HepG2 (cell line): ENCODE measurements around the gene FOXK2. TPM values are rescaled to one million over a fixed set of nuclear protein-coding genes. Genes with fewer than 3 reads are reported as not detected.

Experiments used
- AGO2 ChIP-seq: fragments of 200-400 bp; formaldehyde crosslinking; optimal IDR thresholded peaks from 2 replicates; pipeline ENCODE3; 2017; ENCODE audit warnings: mild to moderate bottlenecking, low read depth, low read length, moderate library complexity
- HMGA1 ChIP-seq: sonication (generic); formaldehyde crosslinking; conservative IDR thresholded peaks from 2 replicates; pipeline ENCODE4 v1.4.0; 2020; ENCODE audit warnings: missing genetic modification reagents
- RAD51 ChIP-seq: fragments of 450-650 bp; IDR thresholded peaks from 2 replicates; pipeline ENCODE4 v1.6.1; 2016; ENCODE audit warnings: borderline replicate concordance
- RBAK ChIP-seq: sonication (generic); formaldehyde crosslinking; IDR thresholded peaks from 2 replicates; pipeline ENCODE4 v1.5.1; 2020; ENCODE audit warnings: mild to moderate bottlenecking, missing genetic modification reagents
- SRY ChIP-seq: sonication (generic); formaldehyde crosslinking; IDR thresholded peaks from 2 replicates; pipeline ENCODE4 v1.8.0; 2022; ENCODE audit warnings: mild to moderate bottlenecking, missing genetic modification reagents
- WIZ ChIP-seq: sonication (generic); formaldehyde crosslinking; IDR thresholded peaks from 2 replicates; pipeline ENCODE4 v1.5.1; 2020; ENCODE audit warnings: mild to moderate bottlenecking, missing genetic modification reagents
- ZKSCAN8 ChIP-seq: IDR thresholded peaks from 2 replicates; pipeline ENCODE4 v1.6.1; 2016; ENCODE audit warnings: borderline replicate concordance, missing genetic modification reagents, missing compliant biosample characterization
- ZMYM4 ChIP-seq: sonication (generic); formaldehyde crosslinking; IDR thresholded peaks from 2 replicates; pipeline ENCODE4 v1.8.1; 2023; ENCODE audit warnings: mild to moderate bottlenecking, missing genetic modification reagents
- ZNF143 ChIP-seq: sonication (generic); formaldehyde crosslinking; IDR thresholded peaks from 2 replicates; pipeline ENCODE4 v1.4.0; 2020; ENCODE audit warnings: missing genetic modification reagents
- ZNF333 ChIP-seq: sonication (generic); formaldehyde crosslinking; IDR thresholded peaks from 2 replicates; pipeline ENCODE4 v1.4.0; 2020; ENCODE audit warnings: mild to moderate bottlenecking, missing genetic modification reagents, borderline replicate concordance
- ZNF446 ChIP-seq: sonication (generic); formaldehyde crosslinking; IDR thresholded peaks from 2 replicates; pipeline ENCODE4 v1.5.0; 2020; ENCODE audit warnings: mild to moderate bottlenecking, missing genetic modification reagents
- ZNF639 ChIP-seq: conservative IDR thresholded peaks from 2 replicates; pipeline ENCODE4 v1.6.1; 2018; ENCODE audit warnings: missing genetic modification reagents
- ZNF670 ChIP-seq: sonication (generic); formaldehyde crosslinking; IDR thresholded peaks from 2 replicates; pipeline ENCODE4 v1.8.0; 2022; ENCODE audit warnings: mild to moderate bottlenecking, missing genetic modification reagents, borderline replicate concordance
- ZSCAN25 ChIP-seq: sonication (generic); formaldehyde crosslinking; IDR thresholded peaks from 2 replicates; pipeline ENCODE4 v1.8.0; 2022; ENCODE audit warnings: mild to moderate bottlenecking, missing genetic modification reagents
- polyA plus RNA-seq, 8 experiments: library from polyadenylated mRNA; depleted of rRNA in 3 of 8; stranded (reverse) in 7 of 8; unstranded in 1 of 8; fragments of >200 nt; fragmentation: Illumina TruSeq in 4 of 8; extraction: Trizol in 4 of 8; gene quantifications; 2 replicates each; pipeline versions ENCODE4 v1.2.1 to v1.2.3, GENCODE V29; 2011 to 2016; ENCODE audit warnings: low read depth in 4 of 8, missing spikeins in 1 of 8, mixed read lengths in 1 of 8; ENCODE audit not compliant: insufficient read depth in 1 of 8
- total RNA-seq, 5 experiments: library from RNA; depleted of rRNA; stranded (reverse); fragments of >200 nt; fragmentation: Illumina TruSeq; extraction: Trizol; gene quantifications; 2 replicates each; pipeline ENCODE4 v1.2.3, GENCODE V29; 2016; ENCODE audit warnings: low read depth in 1 of 5
- TF ChIP-seq, protein P1 (sequence below): sonication (generic); formaldehyde crosslinking; IDR thresholded peaks from 2 replicates; pipeline ENCODE4 v1.4.0; 2020; ENCODE audit warnings: missing genetic modification reagents
- TF ChIP-seq, protein P2 (sequence below): sonication (generic); formaldehyde crosslinking; IDR thresholded peaks from 2 replicates; pipeline ENCODE4 v1.5.1; 2020; ENCODE audit warnings: missing genetic modification reagents, mild to moderate bottlenecking, borderline replicate concordance
- TF ChIP-seq, protein P3 (sequence below): sonication (generic); formaldehyde crosslinking; IDR thresholded peaks from 2 replicates; pipeline ENCODE4 v1.9.0; 2021; ENCODE audit warnings: missing genetic modification reagents, borderline replicate concordance
- TF ChIP-seq, protein P4 (sequence below): sonication (generic); formaldehyde crosslinking; IDR thresholded peaks from 2 replicates; pipeline ENCODE4 v1.4.0; 2020; ENCODE audit warnings: mild to moderate bottlenecking, missing genetic modification reagents

FOXK2 gene
- total and polyA plus RNA-seq, 2 of the 13 experiments (the other 11 are each of a cell fraction or from before 2014, with no cell fraction given), result 67.1 to 67.2 TPM

GRCh38 chr17:82490512-82491195, 28.9 kb upstream of the FOXK2 start (continued):
- TF ChIP-seq, protein P1, sequence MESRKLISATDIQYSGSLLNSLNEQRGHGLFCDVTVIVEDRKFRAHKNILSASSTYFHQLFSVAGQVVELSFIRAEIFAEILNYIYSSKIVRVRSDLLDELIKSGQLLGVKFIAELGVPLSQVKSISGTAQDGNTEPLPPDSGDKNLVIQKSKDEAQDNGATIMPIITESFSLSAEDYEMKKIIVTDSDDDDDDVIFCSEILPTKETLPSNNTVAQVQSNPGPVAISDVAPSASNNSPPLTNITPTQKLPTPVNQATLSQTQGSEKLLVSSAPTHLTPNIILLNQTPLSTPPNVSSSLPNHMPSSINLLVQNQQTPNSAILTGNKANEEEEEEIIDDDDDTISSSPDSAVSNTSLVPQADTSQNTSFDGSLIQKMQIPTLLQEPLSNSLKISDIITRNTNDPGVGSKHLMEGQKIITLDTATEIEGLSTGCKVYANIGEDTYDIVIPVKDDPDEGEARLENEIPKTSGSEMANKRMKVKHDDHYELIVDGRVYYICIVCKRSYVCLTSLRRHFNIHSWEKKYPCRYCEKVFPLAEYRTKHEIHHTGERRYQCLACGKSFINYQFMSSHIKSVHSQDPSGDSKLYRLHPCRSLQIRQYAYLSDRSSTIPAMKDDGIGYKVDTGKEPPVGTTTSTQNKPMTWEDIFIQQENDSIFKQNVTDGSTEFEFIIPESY (CRISPR knock-in tag), result peak; percentile 61
- TF ChIP-seq ZKSCAN8 (no peak), SRY (no peak), WIZ (CRISPR knock-in tag) (no peak), ZSCAN25 (CRISPR knock-in tag) (no peak), ZNF333 (CRISPR knock-in tag) (no peak), RBAK (no peak), ZNF639 (no peak), ZMYM4 (CRISPR knock-in tag) (no peak), ZNF670 (CRISPR knock-in tag) (no peak), ZNF143 (CRISPR knock-in tag) (no peak), AGO2 (peak; percentile 65), RAD51 (no peak), ZNF446 (CRISPR knock-in tag) (no peak), HMGA1 (CRISPR knock-in tag) (no peak)
- TF ChIP-seq, protein P2, sequence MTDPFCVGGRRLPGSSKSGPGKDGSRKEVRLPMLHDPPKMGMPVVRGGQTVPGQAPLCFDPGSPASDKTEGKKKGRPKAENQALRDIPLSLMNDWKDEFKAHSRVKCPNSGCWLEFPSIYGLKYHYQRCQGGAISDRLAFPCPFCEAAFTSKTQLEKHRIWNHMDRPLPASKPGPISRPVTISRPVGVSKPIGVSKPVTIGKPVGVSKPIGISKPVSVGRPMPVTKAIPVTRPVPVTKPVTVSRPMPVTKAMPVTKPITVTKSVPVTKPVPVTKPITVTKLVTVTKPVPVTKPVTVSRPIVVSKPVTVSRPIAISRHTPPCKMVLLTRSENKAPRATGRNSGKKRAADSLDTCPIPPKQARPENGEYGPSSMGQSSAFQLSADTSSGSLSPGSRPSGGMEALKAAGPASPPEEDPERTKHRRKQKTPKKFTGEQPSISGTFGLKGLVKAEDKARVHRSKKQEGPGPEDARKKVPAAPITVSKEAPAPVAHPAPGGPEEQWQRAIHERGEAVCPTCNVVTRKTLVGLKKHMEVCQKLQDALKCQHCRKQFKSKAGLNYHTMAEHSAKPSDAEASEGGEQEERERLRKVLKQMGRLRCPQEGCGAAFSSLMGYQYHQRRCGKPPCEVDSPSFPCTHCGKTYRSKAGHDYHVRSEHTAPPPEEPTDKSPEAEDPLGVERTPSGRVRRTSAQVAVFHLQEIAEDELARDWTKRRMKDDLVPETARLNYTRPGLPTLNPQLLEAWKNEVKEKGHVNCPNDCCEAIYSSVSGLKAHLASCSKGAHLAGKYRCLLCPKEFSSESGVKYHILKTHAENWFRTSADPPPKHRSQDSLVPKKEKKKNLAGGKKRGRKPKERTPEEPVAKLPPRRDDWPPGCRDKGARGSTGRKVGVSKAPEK (CRISPR knock-in tag), result no peak
- TF ChIP-seq, protein P3, sequence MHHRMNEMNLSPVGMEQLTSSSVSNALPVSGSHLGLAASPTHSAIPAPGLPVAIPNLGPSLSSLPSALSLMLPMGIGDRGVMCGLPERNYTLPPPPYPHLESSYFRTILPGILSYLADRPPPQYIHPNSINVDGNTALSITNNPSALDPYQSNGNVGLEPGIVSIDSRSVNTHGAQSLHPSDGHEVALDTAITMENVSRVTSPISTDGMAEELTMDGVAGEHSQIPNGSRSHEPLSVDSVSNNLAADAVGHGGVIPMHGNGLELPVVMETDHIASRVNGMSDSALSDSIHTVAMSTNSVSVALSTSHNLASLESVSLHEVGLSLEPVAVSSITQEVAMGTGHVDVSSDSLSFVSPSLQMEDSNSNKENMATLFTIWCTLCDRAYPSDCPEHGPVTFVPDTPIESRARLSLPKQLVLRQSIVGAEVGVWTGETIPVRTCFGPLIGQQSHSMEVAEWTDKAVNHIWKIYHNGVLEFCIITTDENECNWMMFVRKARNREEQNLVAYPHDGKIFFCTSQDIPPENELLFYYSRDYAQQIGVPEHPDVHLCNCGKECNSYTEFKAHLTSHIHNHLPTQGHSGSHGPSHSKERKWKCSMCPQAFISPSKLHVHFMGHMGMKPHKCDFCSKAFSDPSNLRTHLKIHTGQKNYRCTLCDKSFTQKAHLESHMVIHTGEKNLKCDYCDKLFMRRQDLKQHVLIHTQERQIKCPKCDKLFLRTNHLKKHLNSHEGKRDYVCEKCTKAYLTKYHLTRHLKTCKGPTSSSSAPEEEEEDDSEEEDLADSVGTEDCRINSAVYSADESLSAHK (CRISPR knock-in tag), result no peak
- TF ChIP-seq, protein P4, sequence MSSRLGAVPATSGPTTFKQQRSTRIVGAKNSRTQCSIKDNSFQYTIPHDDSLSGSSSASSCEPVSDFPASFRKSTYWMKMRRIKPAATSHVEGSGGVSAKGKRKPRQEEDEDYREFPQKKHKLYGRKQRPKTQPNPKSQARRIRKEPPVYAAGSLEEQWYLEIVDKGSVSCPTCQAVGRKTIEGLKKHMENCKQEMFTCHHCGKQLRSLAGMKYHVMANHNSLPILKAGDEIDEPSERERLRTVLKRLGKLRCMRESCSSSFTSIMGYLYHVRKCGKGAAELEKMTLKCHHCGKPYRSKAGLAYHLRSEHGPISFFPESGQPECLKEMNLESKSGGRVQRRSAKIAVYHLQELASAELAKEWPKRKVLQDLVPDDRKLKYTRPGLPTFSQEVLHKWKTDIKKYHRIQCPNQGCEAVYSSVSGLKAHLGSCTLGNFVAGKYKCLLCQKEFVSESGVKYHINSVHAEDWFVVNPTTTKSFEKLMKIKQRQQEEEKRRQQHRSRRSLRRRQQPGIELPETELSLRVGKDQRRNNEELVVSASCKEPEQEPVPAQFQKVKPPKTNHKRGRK (CRISPR knock-in tag), result no peak
